Nucleus accumbens (tissue), 56 donors: ENCODE measurements around the gene B4GALT1.

Source experiments
- DNase-seq, 56 donors: peaks; one replicate each; lab custom pipeline; 2025; lab: John Stamatoyannopoulos, UW

B4GALT1 gene

GRCh38 chr9:33127881-33128280 lies 39.3 kb downstream of the B4GALT1 start:
- no peak for DNase-seq

- no peak for DNase-seq
Observed at GRCh38 chr9:33125871-33126823, 41.0 kb downstream of the B4GALT1 start.

DNA sequence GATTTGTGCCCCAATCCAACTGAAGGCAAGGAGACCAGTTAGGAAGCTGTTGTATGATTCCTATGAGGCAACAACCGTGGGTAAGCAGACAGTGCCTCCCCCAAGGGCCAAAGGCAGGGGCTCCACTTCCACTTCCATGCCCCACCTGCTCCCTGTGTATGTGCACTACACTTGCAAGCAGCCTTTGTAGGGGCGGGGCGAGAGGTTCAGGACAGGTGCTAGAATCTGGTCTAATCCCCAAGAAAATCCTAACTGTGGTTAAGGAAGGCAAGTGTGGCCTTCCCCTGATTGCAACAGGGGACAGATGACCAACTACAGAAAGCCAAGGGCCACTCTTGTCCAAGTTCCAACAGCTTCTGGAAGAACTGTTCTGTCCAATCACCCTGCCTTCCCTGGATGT lies 41.7 kb downstream of the B4GALT1 start:
- DNase-seq = no peak

GRCh38 chr9:33124751-33125381 lies 42.3 kb downstream of the B4GALT1 start:
- peak in 7 of 56 donors; percentile 5 to 39 (median 24) for DNase-seq

DNA sequence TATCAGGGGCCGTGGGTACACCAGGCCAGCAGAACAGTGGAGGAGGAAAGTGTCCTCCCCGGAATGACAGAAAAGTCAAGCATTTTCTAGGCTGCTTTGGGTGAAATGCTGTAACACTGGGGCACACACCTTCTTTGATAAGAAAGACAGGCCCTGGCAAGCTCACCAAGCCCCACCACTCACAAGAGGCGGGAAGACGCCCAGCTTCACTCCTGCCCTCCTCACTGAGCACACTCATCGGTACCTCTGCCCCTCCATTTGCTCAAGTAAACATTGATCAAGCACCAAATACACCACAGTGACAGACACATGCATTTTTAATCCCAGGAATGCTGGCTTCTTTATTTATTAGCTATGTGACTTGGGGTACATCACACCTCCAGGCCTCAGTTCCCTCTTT lies 43.1 kb downstream of the B4GALT1 start:
- DNase-seq = no peak

- no peak for DNase-seq
Observed at GRCh38 chr9:33123407-33124031, 43.6 kb downstream of the B4GALT1 start.

DNA sequence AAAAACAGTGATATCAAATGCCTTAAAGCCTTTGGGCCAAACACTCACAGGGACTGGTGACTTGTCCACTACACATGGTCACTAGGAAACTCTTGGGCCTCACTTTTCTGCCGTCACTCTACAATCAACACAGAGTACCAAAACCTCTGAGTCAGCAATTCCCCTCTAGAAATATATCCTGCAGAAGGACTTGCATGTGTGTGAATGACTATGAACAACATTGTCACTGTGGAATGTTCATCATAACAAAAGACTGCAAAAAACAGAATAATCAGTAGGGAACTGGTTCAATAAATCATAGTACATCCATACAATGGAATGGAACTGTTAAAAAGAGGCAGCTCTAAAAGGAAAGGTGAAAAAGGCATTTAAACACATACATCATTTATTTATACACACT lies 46.5 kb downstream of the B4GALT1 start:
- no peak for DNase-seq

- DNase-seq = no peak
Observed at GRCh38 chr9:33117796-33118195, 49.3 kb downstream of the B4GALT1 start.

DNA sequence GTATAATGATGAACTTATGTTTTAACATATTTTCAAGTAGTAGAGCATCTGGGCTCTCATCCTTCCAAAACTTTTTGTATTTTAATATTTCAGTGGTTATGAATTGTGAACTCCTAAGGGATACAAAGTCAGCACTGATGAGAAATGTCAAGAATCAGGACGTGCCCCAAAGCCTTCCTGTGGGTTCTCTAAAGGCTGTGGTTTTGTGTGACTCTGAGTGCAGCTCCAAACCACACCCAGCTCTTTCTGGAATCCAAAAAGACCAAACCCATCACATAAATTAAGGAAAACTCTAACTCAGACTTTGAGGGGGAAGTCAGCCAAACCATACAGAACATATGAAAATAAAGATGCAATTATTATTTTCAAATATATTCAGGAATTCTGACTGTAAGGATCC lies 49.8 kb downstream of the B4GALT1 start:
- DNase-seq = no peak

GRCh38 chr9:33116860-33117259 lies 50.3 kb downstream of the B4GALT1 start:
- DNase-seq = no peak

DNA sequence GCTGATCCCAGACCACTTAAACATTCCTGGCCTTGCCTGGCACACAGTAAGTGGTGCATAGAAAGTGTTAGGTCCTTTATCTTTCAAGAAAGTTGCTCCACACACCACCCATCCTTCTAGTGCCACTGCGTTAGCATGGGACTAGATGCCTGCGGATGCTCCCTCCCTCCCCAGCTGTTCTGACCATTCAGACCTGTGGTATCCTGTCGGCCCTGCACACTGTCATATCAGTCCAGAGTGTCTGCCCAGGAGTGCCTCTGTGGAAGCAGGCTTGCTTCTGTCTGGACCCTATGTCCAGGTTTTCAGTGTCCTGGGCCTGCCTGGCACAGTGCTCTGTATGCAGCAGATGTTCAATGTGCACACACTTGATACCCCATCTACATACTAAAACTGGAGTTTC lies 52.4 kb downstream of the B4GALT1 start:
- no peak for DNase-seq

- no peak for DNase-seq
Observed at GRCh38 chr9:33113799-33114547, 53.2 kb downstream of the B4GALT1 start.

GRCh38 chr9:33112094-33112493 lies 55.0 kb downstream of the B4GALT1 start:
- DNase-seq = no peak

- no peak for DNase-seq
Observed at GRCh38 chr9:33111631-33112030, 55.5 kb downstream of the B4GALT1 start.

- DNase-seq = no peak
Observed at GRCh38 chr9:33110686-33111085, 56.5 kb downstream of the B4GALT1 start.

DNA sequence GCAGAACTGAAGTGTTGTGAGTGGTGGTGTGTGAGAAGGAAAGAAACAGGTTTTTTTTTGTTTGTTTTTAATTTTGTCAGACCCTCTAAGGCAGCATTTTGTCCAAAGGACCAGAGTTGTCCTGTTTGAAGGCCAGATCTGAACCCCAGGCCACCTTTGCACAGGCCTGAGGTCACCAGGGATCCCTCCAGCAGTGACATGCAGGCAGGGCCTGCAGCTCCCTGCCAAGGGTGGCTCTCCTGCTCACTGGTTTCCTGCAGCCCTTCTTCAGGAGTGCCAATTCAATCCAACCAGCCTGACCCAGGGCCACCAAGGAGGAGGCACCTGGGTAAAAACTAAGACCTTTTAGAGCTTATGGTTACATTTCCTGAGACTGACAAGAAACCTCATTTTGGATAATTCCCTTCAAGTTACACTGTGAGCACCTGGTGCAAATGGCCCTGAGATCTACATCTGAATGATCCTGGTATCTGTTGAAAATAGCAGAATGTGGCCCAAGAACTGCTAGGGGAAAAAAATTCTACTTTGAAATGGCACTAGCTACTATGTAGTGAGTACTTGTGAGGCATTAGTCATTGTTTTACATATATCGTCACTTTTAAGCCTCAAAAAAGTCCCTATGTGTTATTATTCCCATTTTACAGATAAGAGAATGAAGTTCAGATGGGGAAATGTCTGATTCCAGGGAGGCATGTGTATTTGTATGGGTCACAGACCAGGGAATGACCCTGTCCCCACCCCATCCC lies 57.1 kb downstream of the B4GALT1 start:
- DNase-seq = no peak

- no peak for DNase-seq
Observed at GRCh38 chr9:33109097-33109496, 58.0 kb downstream of the B4GALT1 start.

- DNase-seq = no peak
Observed at GRCh38 chr9:33108472-33108871, 58.7 kb downstream of the B4GALT1 start.

GRCh38 chr9:33107762-33108161 lies 59.4 kb downstream of the B4GALT1 start:
- no peak for DNase-seq
